ENCODE measurements around the gene FCHSD2. TPM values are rescaled to one million over a fixed set of nuclear protein-coding genes. Genes with fewer than 3 reads are reported as not detected.

Gene FCHSD2
- total RNA-seq, 1 experiment from 2014 or later = 4.6 TPM

DNA sequence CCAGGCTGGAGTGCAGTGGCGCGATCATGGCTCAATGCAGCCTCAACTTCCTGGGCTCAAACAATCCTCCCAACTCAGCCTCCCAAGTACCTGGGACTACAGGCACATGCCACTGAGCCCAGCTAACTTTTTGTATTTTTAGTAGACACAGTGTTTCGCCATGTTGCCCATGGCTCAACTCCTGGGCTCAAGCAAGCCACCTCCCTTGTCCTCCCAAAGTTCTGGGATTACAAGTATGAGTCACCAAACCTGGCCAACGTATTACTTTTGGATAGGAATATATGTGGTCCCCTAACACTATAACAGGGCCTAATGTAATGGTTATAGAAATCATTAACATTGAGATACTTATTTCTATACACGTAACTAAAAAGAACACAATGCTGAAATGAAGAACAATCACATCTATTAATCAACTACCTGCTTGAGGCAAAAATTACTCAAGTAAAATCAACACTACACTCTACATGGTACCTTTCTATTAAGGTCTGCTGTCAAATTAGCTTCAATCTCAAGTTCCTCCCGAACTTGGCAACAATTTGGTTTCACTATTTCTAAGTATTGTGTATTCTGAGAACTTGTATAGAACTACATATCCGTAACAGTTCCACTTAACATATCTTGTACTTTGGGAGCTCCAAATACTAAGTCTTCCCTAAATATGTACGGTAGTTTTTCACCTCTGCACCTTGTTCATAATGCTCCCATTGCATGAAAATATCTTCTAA, 124.9 kb downstream of the FCHSD2 start:
- Histone ChIP-seq H3K4me3 (ENCODE audit: insufficient read depth, low read depth, low read length) (no peak overlapping the region), H3K36me3 (replicated peaks; ENCODE audit: control insufficient read depth, insufficient read depth, low read length) (no peaks in the 10 kb centered on the region), H3K27me3 (ENCODE audit: control insufficient read depth, insufficient read depth, low read length) (no peaks in the 10 kb centered on the region)
- no peak for DNase-seq

- Histone ChIP-seq H3K4me3 (ENCODE audit: insufficient read depth, low read depth, low read length) (no peak overlapping the region), H3K36me3 (replicated peaks; ENCODE audit: control insufficient read depth, insufficient read depth, low read length) (no peaks in the 10 kb centered on the region), H3K27me3 (ENCODE audit: control insufficient read depth, insufficient read depth, low read length) (no peaks in the 10 kb centered on the region)
- no peak for DNase-seq
Measured at GRCh38 chr11:73013021-73013420, 129.1 kb downstream of the FCHSD2 start.

DNA sequence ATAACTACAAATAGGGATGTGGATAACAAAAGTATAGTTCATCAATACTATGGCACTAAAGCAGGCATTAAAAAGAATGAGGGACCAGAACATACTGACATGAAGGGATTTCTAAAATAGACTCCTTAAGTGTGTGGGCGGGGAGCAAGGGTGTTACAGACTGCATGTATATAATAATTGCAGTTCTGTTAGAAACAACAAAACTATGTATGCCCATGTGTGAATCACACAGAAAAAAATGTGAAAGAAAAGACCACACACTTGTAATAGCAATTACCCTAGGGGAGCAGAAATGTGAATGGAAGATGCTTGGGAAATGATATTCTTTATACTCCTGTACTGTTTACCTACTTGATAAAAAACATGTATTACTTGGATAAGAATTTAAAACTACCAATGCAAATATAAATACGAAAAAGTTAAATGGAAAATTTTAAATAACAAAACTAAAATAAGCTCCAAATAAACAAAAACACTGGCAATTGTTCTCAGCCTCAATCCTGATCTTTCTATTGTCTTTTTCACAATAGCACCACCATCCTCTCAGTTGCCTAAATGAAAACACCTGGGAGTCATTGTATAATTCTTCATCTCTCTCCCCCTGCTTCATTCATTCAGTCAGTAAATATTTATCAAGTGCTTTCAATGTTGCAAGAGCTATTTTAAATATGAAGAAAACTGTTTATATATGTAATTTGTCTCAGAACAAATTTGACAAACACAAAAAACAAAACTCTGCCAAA, 129.8 kb downstream of the FCHSD2 start:
- no peak overlapping the region for H3K4me3 ChIP-seq (ENCODE audit: insufficient read depth, low read depth, low read length)
- peak; percentile 22 for DNase-seq
- H3K36me3 ChIP-seq (replicated peaks; ENCODE audit: control insufficient read depth, insufficient read depth, low read length) = no peaks in the 10 kb centered on the region
- H3K27me3 ChIP-seq (ENCODE audit: control insufficient read depth, insufficient read depth, low read length) = no peaks in the 10 kb centered on the region

GRCh38 chr11:73011126-73011817, 130.8 kb downstream of the FCHSD2 start:
- no peak overlapping the region for H3K4me3 ChIP-seq (ENCODE audit: insufficient read depth, low read depth, low read length)
- DNase-seq = no peak
- H3K27me3 ChIP-seq (ENCODE audit: control insufficient read depth, insufficient read depth, low read length) = no peaks in the 10 kb centered on the region
- no peaks in the 10 kb centered on the region for H3K36me3 ChIP-seq (replicated peaks; ENCODE audit: control insufficient read depth, insufficient read depth, low read length)

DNA sequence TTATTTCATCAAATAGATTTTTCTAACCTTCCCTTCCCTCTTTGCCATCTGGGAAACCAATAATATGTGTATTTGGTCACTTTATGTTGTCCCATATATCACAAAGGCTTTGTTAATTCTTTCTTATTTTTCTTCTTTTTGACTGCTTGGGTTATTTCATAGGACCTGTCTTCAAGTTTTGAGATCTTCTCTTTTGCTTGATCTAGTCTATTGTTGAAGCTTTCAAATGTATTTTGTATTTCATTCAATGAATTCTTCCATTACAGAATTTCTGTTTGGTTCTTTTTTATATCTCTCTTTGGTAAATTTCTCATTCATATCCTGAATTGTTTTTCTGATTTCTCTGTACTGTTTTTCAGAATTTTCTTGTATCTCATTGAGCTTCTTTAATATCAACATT, 132.1 kb downstream of the FCHSD2 start:
- no peaks in the 10 kb centered on the region for H3K36me3 ChIP-seq (replicated peaks; ENCODE audit: control insufficient read depth, insufficient read depth, low read length)
- H3K27me3 ChIP-seq (ENCODE audit: control insufficient read depth, insufficient read depth, low read length) = no peaks in the 10 kb centered on the region
- no peak overlapping the region for H3K4me3 ChIP-seq (ENCODE audit: insufficient read depth, low read depth, low read length)
- no peak for DNase-seq

DNA sequence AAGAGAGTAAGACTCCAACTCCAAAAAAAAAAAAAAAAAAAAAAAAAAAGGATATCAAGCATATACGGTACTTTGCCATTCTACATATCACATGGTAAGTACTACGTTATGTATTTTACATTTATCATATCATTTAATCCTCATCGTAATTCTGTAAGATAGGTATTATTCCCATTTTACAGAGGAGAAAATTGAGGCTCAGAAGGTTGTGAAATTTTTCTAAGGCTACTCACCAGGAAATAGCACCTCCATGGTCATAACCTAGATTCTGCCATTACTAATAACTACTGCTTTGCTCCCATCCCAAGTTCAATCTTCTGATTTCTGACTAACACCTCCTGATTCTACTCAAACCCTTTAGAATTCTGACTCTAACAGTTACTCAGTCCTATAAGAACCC, 138.0 kb downstream of the FCHSD2 start:
- Histone ChIP-seq H3K27me3 (ENCODE audit: control insufficient read depth, insufficient read depth, low read length) (no peaks in the 10 kb centered on the region), H3K36me3 (replicated peaks; ENCODE audit: control insufficient read depth, insufficient read depth, low read length) (no peaks in the 10 kb centered on the region), H3K4me3 (ENCODE audit: insufficient read depth, low read depth, low read length) (no peak overlapping the region)
- DNase-seq = no peak

- no peaks in the 10 kb centered on the region for H3K36me3 ChIP-seq (replicated peaks; ENCODE audit: control insufficient read depth, insufficient read depth, low read length)
- no peak overlapping the region for H3K4me3 ChIP-seq (ENCODE audit: insufficient read depth, low read depth, low read length)
- no peaks in the 10 kb centered on the region for H3K27me3 ChIP-seq (ENCODE audit: control insufficient read depth, insufficient read depth, low read length)
- DNase-seq = no peak
Measured at GRCh38 chr11:73003088-73003487, 139.0 kb downstream of the FCHSD2 start.

DNA sequence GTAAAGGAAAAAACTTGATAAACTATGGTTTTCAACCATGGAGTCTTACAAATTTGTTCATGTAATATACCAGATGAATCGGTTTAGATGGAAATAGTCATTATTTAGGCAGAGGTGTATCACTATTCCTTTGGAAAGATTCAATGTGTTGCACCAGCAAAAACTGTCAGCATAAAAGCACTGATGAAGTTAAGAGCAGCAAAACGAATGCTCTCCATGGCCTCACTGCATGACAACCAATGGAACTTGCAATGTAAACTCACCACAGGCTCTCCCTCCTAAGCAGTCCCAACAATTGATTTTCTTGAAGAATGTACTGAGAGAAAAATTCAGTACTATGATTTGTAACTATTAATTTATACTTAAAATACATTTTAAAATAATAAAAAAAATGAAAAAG, 139.9 kb downstream of the FCHSD2 start:
- no peak for DNase-seq
- Histone ChIP-seq H3K27me3 (ENCODE audit: control insufficient read depth, insufficient read depth, low read length) (no peaks in the 10 kb centered on the region), H3K4me3 (ENCODE audit: insufficient read depth, low read depth, low read length) (no peak overlapping the region), H3K36me3 (replicated peaks; ENCODE audit: control insufficient read depth, insufficient read depth, low read length) (no peaks in the 10 kb centered on the region)

- Histone ChIP-seq H3K36me3 (replicated peaks; ENCODE audit: control insufficient read depth, insufficient read depth, low read length) (no peaks in the 10 kb centered on the region), H3K27me3 (ENCODE audit: control insufficient read depth, insufficient read depth, low read length) (no peaks in the 10 kb centered on the region), H3K4me3 (ENCODE audit: insufficient read depth, low read depth, low read length) (no peak overlapping the region)
- no peak for DNase-seq
Measured at GRCh38 chr11:73001615-73002014, 140.5 kb downstream of the FCHSD2 start.

DNA sequence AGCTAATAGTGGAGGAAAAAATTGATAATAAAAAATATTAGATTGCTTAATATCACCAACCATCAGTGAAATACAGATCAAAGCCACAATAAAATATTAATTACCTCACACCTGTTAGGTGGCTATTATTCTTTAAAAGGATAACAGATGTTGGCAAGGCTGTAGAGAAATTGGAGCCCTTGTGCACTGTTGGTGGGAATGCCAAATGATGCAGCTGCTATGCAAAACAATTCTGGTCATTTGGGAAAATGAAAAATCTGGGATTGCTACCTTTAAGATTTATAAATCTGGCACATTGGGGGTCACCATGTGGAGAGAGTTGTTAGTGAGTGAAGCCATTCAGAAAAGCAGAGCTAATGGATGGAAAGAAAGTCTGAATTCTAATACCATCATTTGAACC, 143.4 kb downstream of the FCHSD2 start:
- no peaks in the 10 kb centered on the region for H3K36me3 ChIP-seq (replicated peaks; ENCODE audit: control insufficient read depth, insufficient read depth, low read length)
- no peaks in the 10 kb centered on the region for H3K27me3 ChIP-seq (ENCODE audit: control insufficient read depth, insufficient read depth, low read length)
- DNase-seq = no peak
- H3K4me3 ChIP-seq (ENCODE audit: insufficient read depth, low read depth, low read length) = no peak overlapping the region

- H3K27me3 ChIP-seq (ENCODE audit: control insufficient read depth, insufficient read depth, low read length) = no peaks in the 10 kb centered on the region
- DNase-seq = no peak
- no peaks in the 10 kb centered on the region for H3K36me3 ChIP-seq (replicated peaks; ENCODE audit: control insufficient read depth, insufficient read depth, low read length)
- no peak overlapping the region for H3K4me3 ChIP-seq (ENCODE audit: insufficient read depth, low read depth, low read length)
Measured at GRCh38 chr11:72996959-72997358, 145.2 kb downstream of the FCHSD2 start.

- no peak for DNase-seq
- no peaks in the 10 kb centered on the region for H3K36me3 ChIP-seq (replicated peaks; ENCODE audit: control insufficient read depth, insufficient read depth, low read length)
- H3K4me3 ChIP-seq (ENCODE audit: insufficient read depth, low read depth, low read length) = no peak overlapping the region
- H3K27me3 ChIP-seq (ENCODE audit: control insufficient read depth, insufficient read depth, low read length) = no peaks in the 10 kb centered on the region
Measured at GRCh38 chr11:72989727-72990126, 152.4 kb downstream of the FCHSD2 start.

- no peak for DNase-seq
- H3K36me3 ChIP-seq (replicated peaks; ENCODE audit: control insufficient read depth, insufficient read depth, low read length) = no peaks in the 10 kb centered on the region
- H3K27me3 ChIP-seq (ENCODE audit: control insufficient read depth, insufficient read depth, low read length) = no peaks in the 10 kb centered on the region
- H3K4me3 ChIP-seq (ENCODE audit: insufficient read depth, low read depth, low read length) = no peak overlapping the region
Measured at GRCh38 chr11:72988821-72989220, 153.3 kb downstream of the FCHSD2 start.

- H3K4me3 ChIP-seq (ENCODE audit: insufficient read depth, low read depth, low read length) = no peak overlapping the region
- H3K27me3 ChIP-seq (ENCODE audit: control insufficient read depth, insufficient read depth, low read length) = no peaks in the 10 kb centered on the region
- no peak for DNase-seq
- H3K36me3 ChIP-seq (replicated peaks; ENCODE audit: control insufficient read depth, insufficient read depth, low read length) = no peaks in the 10 kb centered on the region
Measured at GRCh38 chr11:72985645-72986044, 156.5 kb downstream of the FCHSD2 start.
